ENCODE results near the gene HIPK2.

Gene HIPK2

GRCh38 chr7:139713061-139713460 lies 64.7 kb downstream of the HIPK2 start:
- DNase-seq: no peak

GRCh38 chr7:139711991-139712743 lies 65.6 kb downstream of the HIPK2 start:
- no peak for DNase-seq

- no peak for DNase-seq
Observed at GRCh38 chr7:139710036-139710435, 67.8 kb downstream of the HIPK2 start.

- DNase-seq: no peak
Observed at GRCh38 chr7:139709485-139709884, 68.3 kb downstream of the HIPK2 start.

GRCh38 chr7:139708541-139708940 lies 69.3 kb downstream of the HIPK2 start:
- DNase-seq: no peak

GRCh38 chr7:139706837-139707236 lies 71.0 kb downstream of the HIPK2 start:
- DNase-seq: no peak

- DNase-seq: no peak
Observed at GRCh38 chr7:139704308-139704879, 73.4 kb downstream of the HIPK2 start.

GRCh38 chr7:139703487-139704307 lies 74.1 kb downstream of the HIPK2 start:
- no peak for DNase-seq

GRCh38 chr7:139702811-139703486 lies 74.8 kb downstream of the HIPK2 start:
- DNase-seq: no peak

- no peak for DNase-seq
Observed at GRCh38 chr7:139702313-139702731, 75.5 kb downstream of the HIPK2 start.

GRCh38 chr7:139701908-139702307 lies 75.9 kb downstream of the HIPK2 start:
- DNase-seq: no peak

GRCh38 chr7:139700505-139701235 lies 77.1 kb downstream of the HIPK2 start:
- no peak for DNase-seq

GRCh38 chr7:139699640-139700504 lies 77.9 kb downstream of the HIPK2 start:
- DNase-seq: no peak

- DNase-seq: no peak
Observed at GRCh38 chr7:139698844-139699243, 79.0 kb downstream of the HIPK2 start.

GRCh38 chr7:139698278-139698677 lies 79.5 kb downstream of the HIPK2 start:
- no peak for DNase-seq

GRCh38 chr7:139697056-139697455 lies 80.7 kb downstream of the HIPK2 start:
- no peak for DNase-seq

- DNase-seq: no peak
Observed at GRCh38 chr7:139696552-139696951, 81.2 kb downstream of the HIPK2 start.

GRCh38 chr7:139695588-139695987 lies 82.2 kb downstream of the HIPK2 start:
- DNase-seq: no peak

GRCh38 chr7:139695051-139695450 lies 82.7 kb downstream of the HIPK2 start:
- DNase-seq: no peak

- no peak for DNase-seq
Observed at GRCh38 chr7:139694389-139694676, 83.5 kb downstream of the HIPK2 start.

GRCh38 chr7:139693651-139694388 lies 84.0 kb downstream of the HIPK2 start:
- DNase-seq: no peak

All from islet precursor cell (in vitro differentiated cells).